HTERT RPE-1 (cell line): ENCODE data around the gene FOXP4.
"Not testable (repeated sequence)": the region's sequence is repeated elsewhere in the genome, so short reads cannot be mapped to it uniquely, and the experiment has no call there.

ENCODE experiments used
- in situ Hi-C: fragments of 300-500 bp; cut with MboI; formaldehyde crosslinking; loops from 4 replicates; pipeline ENCODE4 v1.14.3; 2020; ENCODE audit warnings: low sequenced_read_pairs

The FOXP4 gene

DNA sequence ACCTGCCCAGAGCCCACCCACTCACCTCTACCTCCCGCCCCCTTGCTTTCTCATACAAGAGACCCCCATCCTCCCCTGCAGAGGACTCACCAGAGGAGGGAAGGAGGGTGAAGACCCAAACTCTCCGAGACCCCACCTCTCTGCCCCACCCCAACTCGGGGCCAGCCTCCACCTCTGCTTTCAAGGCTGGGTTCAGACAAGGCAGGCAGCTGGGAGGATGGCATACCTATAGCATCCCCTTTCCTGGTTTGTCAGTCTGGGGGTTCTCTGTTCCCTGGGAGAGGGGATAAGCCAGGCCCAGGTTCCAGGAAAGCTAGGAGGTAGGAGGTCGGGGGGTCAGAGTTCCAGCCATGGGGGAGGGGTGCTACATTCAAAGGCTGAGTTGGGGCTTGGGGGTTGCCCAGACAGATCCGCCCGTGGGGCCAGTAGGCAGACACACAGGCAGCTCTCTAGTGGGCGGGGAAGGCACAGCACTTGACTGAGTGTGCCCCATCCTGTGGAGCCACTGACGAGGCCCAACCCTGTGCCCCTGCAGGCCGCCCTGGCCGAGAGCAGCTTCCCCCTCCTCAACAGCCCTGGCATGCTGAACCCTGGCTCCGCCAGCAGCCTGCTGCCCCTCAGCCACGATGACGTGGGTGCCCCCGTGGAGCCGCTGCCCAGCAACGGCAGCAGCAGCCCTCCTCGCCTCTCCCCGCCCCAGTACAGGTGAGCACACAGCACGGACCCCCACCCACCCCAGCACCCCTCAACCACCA lies 51.2 kb downstream of the FOXP4 start:
- in situ Hi-C loops = no loop called here

DNA sequence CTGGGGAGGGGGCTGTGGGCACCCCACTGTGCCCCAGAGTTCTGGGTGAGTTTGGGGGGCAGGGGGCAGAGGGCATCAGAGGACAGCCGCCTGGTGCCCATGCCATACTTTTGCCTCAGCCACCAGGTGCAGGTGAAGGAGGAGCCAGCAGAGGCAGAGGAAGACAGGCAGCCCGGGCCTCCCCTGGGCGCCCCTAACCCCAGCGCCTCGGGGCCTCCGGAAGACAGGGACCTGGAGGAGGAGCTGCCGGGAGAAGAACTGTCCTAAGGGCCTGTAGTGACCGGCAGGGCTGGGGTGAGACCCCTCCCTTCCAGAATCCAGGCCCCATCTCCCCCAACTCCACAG lies 52.5 kb downstream of the FOXP4 start:
- in situ Hi-C loops = no loop called here

DNA sequence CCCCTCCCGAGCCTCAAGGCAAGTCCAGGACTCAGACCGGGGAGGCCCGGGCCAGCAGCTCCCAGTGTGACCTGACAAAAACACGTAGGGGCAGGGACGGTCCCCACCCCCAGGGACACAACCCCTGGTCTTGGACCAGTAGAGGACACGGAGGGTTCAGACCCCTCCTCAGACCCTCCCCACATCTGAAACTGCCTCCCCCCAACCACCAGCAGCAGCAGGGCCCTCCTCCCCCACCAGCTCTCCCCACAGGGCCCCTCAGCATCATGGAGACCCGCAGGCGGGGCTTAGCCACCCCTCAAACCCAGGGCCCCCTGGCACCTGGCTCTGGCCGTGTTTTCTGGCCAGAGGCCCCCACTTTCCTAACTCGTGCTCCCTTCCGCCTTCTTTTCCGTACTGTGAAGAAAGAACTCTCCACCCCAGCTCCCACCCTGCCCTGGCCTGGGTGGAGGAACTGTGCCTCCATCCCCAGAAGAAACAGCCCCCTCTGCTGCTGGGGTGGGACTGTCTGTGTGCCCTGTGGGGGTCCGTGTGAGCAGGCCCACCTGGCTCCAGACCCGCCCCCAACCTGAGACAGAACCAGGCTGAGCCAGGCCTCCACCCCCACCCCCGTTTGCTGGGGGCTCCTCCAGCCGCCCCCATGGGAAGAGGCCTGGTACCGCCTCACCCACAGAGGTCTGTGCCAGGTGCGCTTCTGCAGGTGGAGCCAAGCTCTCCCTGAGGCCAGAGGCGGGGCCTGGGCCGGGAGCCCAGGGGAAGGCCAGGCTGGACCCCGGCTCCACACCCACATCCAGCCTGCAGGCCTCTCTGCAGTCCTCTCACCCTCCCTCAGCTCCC lies 53.1 kb downstream of the FOXP4 start:
- in situ Hi-C loops = no loop called here

DNA sequence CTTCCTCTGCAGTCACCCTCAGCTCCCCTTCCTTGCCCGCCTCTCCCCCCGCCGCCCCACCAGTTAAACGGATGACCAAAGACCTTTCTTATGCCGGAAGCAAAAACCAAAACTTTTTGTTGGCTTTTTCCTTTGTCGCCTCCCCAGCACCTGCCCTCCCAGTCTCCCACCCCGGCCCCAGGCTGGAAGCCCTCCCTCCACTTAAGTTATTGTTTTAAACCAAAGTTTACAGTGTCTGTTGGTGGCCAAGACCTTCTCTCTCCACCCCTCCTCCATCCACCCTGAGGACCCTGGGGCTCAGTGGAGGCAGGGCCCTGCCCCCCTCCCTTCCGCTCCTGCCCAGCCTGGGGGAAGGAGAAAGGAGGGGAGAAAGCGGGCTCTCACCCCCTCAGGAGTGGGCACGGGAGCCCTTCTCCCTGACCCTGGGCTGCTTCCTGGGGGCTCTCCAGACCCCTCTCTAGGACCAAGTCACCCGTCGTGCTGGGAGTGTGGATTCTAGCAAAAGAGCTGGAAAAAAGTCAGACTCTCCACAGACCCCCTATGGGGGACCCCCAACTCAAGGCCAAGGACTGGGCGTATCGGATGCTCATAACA lies 53.8 kb downstream of the FOXP4 start:
- in situ Hi-C loops = no loop called here

DNA sequence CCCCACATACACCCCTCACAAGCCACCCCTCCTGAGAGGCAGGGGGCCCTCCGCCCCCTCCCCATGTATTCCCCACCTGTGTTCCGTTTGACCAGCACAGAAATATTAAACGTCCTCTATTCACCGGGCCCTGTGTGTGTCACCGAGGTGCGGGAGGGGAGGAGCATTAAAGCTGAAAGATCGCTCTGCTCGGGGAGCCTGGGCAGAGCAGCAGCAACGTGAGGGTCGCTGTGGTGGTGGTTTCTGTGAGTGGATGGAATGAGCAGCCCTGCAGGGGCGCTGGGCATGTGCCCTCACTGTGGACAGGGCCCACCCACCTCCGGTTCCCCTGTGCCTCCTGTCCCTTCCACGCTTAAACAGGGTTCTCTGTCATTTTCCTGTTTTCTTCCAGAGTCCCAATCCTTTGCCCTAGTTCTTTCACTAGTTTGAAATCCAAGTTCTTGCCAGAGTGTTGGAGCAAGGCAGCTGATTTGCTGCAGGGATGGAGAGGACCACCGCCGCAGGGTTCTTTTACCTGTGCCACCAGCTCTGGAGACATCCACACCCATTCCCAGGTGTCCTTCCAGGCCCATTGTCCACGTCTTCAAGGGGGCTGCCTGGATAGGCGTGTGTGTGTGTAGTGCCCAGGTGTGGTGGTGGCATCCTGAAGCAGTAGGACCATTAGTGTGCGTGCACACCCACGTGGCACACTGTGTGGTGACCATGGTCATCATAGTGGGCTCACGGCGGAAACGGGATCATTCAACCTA lies 54.5 kb downstream of the FOXP4 start:
- in situ Hi-C loops = no loop called here

DNA sequence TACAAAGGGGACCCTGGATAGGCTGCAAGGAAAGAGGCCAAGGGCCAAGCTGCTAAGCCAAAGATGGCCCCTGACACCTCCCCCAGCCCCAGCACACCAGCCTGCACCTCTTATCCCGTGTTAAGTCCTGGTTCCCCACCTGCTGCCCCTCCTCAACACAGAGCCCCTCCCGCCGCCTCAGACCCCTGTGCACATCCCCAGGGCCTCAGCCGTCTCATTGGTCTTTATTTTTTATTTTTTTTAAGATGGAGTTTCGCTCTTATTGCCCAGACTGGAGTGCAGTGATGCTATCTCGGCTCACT lies 55.0 kb downstream of the FOXP4 start:
- in situ Hi-C loops = no loop called here

DNA sequence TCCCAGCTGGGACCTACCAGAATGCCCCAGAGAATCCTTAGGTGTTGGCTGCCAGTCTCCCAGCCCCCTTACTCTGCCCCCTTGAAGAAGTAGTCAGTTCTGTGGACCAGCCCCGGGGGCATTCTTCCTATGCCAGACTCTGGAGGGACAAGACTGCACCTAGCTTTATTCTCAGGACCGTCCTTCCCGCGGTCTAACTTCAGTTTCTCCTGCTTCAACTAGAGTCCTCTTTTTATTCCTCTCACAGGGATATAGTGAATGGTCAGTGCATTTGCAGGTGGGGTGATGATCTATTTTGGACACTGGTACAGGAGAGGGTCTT lies 56.2 kb downstream of the FOXP4 start:
- in situ Hi-C loops = no loop called here

DNA sequence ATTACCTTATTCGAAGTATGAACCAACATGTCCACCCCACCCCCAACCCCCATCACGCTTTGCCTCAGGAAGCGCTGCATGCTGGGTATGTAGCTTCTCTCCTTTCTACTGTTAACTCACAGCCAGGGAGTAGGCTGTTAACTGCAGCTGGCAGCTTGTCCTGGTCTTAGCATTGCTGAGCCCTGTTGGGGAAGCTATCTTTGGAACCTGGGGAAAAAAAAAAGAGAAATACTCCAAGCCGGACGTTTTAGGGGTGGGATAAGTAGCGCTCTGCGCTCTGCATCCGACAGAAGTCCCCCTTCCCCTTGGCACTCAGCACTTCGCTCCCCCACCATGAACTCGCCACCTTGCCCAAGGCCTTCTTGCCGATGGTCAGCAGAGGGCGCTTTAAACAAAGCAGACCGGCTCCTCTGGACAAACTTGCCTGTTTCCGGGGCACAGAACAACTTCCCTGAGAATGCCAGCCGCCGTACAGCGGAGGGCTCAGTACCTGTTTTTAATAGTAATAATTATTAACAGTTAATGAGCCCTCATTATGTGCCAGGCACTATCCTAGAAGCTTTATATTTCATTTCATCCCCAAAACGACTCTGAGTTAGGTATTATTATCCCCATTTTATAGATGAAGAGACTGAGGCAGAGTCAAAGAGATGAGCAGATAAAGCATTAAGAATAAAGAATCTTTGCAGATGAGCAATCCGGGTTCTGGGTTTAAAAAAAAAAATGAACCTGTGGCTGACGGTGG lies 56.9 kb downstream of the FOXP4 start:
- in situ Hi-C loops = no loop called here

DNA sequence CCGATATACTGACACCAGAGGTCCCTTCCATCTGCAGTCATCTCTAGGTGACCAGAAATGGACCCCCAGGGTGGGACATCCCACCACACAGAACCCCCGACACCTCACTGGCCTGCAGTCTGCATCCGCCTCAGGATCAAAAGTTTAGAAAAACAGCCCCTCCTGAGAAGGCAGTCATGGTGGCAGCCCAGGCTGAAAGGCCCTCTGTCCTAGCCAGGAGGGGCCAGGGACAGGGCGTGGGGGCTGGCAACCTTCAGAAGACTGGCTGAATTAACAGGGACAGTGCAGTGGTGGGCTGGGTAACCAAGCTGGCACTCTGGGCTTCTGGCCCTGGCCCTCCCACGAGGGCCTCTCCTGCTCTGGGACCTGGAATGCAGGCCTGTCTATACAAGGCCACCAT lies 57.8 kb downstream of the FOXP4 start:
- in situ Hi-C loops = no loop called here

DNA sequence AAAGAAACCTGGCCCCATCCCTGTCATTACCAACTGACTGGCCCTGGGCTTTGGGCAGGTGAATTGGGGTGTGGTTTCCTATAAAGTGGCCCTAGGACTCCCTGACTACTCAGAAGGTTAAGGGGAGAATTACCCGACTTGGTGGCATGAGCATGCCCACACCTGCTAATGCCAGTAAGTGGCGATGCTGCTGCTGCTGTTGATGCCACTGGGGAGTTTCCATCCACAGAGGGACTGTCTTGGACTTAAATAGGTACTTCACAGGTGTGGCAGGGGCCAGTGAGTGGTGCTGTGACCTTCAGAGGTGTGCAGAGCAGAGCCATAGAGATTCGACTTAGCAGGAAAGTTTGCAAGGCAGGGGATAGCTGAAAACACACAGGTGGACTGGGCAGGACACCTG lies 59.5 kb downstream of the FOXP4 start:
- in situ Hi-C loops = no loop called here

DNA sequence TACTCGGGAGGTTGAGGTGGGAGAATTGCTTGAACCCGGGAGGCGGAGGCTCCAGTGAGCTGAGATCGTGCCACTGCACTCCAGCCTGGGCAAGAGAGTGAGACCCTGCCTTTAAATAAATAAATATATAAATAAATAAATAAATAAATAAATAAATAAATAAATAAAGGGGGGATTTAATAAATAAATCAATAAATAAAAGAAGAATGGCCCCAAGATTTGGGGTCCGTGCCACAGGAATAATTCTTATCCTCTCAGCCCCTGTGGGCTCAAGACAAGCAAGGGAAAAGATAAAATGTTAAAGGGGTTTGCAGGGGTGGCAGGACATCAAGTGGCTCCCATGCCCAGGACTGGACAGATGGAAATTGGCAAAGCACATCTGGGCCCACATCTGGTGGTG lies 60.9 kb downstream of the FOXP4 start:
- in situ Hi-C loops = no loop called here

DNA sequence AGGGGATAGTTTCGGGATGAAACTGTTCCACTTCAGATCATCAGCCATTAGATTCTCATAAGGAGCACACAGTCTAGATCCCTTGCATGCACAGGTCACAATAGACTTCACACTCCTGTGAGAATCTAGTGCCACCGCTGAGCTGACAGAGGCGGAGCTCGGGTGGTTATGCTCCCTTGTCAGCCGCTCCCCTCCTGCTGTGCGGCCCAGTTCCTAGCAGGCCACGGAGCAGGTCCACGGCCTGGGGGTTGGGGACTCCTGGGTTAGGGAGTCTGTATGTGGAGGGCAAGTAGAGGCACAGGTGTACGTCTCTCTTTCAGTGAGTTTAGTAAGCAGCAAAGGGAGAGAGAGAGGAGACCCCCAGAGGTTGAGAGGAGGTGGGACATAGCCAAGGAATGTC lies 61.6 kb downstream of the FOXP4 start:
- in situ Hi-C loops = no loop called here

DNA sequence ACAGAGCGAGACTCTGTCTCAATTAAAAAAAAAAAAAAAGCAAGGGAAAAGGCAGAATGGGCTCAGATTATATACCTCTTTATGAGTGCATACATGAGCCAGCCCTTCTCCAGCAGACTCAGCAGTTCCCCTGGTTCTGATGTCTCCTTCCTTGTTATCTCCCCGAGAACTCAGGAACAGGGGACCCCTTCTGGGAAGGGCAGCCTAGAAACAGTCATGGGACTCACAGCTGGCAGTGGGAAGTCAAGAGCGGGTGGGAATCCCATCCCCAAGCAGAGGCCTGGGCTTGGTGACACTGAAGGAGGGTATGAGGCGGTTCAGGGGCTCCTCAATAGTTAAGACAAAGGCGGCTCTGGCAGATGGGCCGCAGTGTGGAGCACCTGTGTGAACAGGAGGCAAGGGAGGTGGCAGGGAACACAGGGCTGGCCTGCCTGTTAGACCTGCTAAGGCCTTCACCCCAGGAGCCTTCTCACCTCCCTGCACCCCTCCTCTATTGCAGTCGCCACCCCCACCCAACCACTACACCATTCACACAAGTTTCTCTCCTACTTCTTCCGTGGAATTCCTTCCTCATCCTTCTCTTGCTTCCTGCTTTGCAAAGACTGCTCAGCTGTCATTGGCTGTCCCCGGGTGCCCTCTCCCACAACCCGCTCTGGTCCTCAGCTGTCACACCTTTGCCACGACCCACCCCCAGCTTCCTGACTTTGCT lies 62.4 kb downstream of the FOXP4 start:
- in situ Hi-C loops = no loop called here

DNA sequence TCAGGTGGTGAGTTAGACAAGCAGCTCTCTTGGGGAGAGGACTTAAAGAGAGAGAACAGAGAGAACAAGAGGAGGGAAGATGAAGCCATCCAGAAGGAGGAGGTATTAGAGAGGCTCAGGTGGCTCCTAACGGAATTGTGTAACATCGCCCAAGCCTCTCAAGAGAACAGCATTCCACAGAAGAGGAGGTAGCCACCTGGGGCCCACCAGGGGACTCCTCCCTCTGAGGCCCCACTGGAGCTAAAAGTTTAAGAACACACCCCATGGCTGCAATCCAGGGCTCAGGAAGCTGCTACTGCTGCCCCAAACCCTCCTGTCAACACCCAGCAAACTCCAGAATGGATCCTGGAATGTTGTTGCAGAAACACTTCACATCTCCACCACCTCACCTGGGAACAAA lies 68.5 kb downstream of the FOXP4 start:
- in situ Hi-C loops = no loop called here

DNA sequence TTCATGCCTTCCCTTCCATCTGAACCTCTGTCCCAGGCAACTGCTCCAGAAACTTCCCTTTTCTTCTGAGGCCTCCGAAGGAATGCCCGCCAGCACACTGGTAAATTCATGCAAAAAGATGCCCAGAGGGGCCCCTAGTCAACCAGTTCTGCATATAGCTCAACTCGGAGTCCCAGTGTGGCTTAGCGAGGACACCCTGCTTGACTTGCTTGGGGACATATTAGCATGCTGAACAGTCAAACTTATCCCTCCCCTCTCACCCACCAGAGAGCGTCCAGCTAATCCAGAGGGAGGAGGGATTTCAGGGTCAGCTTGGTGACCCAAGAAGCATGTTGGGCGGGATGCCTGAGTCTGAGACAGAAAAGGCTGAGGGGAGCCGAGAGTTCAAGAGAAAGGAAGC lies 69.1 kb downstream of the FOXP4 start:
- in situ Hi-C loops = no loop called here

DNA sequence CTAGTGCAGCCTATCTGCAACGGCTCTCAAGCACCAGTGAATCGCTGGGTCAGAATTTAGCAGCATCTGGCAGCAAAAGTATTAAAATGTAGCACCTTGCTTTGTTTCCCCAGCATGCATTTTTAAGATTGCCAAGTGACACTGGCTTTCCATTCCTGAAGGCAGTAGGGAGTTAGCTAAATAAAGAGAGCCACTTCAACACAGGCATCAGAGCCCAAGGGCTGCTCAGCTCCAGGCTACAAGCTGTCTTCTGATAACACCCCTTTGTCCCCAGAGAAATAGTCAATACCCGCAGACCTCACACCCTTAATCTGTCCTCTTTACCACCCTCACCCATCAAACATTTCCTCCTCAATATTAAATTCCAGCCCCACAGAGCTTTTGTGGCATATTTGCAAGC lies 72.4 kb downstream of the FOXP4 start:
- in situ Hi-C loops = no loop called here

DNA sequence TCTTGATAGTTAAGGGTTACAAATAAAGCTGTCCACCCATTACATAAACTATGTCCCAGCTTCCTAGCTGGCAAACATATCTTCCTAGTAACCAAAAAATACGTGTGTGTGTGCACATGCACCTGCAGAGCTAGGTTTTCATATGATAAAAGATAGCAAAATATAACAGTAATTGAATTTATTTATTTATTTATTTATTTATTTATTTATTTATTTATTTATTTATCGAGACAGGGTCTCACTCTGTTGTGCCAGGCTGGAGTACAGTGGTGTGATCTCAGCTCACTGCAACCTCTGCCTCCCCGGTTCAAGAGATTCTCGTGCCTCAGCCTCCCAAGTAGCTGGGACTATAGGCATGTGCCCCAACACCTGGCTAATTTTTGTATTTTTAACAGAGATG lies 73.0 kb downstream of the FOXP4 start:
- in situ Hi-C loops = not testable (repeated sequence)

DNA sequence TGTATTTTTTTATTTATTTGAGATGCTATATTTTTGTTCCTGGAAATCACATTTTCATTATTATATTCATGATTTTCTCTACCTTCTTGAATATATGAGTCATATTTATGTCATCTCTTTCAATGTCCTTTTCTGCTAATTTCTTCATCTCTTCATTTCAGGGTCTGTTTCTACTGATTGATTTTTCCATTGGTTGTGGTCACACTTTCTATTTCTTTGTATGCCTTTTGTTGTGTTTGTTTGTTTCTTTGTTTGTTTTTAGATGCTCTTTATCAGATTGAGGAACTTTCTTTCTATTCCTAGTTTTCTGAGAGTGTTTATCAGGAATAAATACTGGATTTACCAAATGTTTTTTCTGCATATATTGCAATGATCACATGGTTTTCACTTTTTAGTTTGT lies 75.2 kb downstream of the FOXP4 start:
- in situ Hi-C loops = no loop called here

DNA sequence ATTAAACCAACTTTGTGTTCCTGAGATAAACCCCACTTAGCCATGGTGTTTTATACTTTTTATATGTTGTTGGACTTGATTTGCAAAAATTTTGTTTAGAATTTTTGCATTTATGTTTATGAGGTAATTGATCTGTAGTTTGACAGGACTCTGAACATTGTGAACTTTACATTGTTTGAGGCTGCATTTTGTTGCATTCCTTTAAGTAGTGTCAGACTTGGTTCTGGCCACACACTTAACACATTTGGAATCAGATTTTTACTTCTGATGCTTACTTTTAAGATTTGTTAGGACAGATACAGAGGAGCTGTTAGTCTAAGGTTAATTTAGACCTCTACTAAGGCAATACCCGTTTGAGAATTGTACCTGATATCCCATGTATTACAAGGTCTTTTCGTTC lies 75.6 kb downstream of the FOXP4 start:
- in situ Hi-C loops = no loop called here

DNA sequence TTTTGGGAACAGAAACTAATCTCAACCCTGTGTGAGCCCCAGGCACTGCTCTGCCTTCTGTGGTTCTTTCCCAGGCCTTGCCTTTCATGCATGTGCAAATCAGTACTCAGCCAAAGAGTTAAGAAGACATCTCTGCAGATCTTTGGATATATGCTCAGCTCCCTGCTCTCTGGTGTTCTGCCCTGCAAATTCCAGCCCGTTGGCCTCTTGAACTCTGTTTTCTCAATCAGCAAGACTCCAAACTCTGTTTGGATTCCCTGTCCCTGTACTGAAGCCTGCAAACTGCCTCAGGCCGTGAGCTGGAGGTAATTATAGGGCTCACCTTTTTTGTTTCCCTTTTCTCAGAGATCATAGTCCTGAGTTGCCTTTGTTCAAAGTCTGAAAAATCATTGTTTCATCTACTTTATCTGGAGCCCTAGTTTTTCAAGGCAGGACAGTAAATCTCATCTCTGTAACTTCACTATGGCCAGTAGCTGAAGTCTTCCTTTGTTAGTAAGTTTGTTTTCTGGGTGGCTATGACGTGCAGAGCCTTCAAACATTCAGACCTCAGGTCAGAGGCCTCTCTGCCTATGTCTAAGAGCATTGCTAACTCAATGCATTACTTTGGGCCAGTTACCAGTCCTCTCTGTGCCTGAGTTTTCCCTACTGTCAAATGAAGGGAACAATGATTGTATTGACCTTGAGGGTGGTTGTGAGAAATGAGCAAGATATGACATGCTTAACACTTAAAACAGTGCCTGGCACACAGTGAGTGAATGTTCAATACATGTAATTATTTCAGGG lies 76.2 kb downstream of the FOXP4 start:
- in situ Hi-C loops = no loop called here
